ENCODE data around the gene TRIM50. TPM values are rescaled to one million over a fixed set of nuclear protein-coding genes. Genes with fewer than 3 reads are reported as not detected.
"Not testable (repeated sequence)": the region's sequence is repeated elsewhere in the genome, so short reads cannot be mapped to it uniquely, and the experiment has no call there.

The TRIM50 gene
- total RNA-seq, 1 experiment from 2014 or later: not detected

- no peaks in the 10 kb centered on the region for H4K20me1 ChIP-seq (ENCODE audit: low read length)
- peaks cover 3% of the 10 kb centered on the region for H3K4me1 ChIP-seq (ENCODE audit: insufficient read depth, low read length)
- TF ChIP-seq EZH2phosphoT487 (IDR thresholded peaks at IDR 0.05; ENCODE audit: borderline replicate concordance, low read length): no peak
- no peaks in the 10 kb centered on the region for H3K79me2 ChIP-seq (ENCODE audit: low read length)
- no peak overlapping the region for H3K4me2 ChIP-seq (ENCODE audit: low read length)
- no TSS peak for BruUV-seq (replicated peaks)
- H2AFZ ChIP-seq (ENCODE audit: low read length): no peak overlapping the region
- intact Hi-C loops (cut with micrococcal nuclease): no loop called here
- POLR2A ChIA-PET (ENCODE audit: unreplicated experiment): no interaction called here
- ATAC-seq (no peak), DNase-seq (no peak)
- CTCF ChIA-PET: no interaction called here
- H3K9me2 ChIP-seq (replicated peaks; ENCODE audit: low read length): no peaks in the 10 kb centered on the region
- no peaks in the 10 kb centered on the region for H3K27me3 ChIP-seq (ENCODE audit: low read length)
- H3K9me3 ChIP-seq (ENCODE audit: low read length): no peaks in the 10 kb centered on the region
- H3K36me3 ChIP-seq (ENCODE audit: low read depth, low read length): no peaks in the 10 kb centered on the region
- no peaks in the 10 kb centered on the region for H3F3A ChIP-seq (ENCODE audit: low read length, unreplicated experiment)
- H3K4me3 ChIP-seq (ENCODE audit: low read length): no peak overlapping the region
- H3K9ac ChIP-seq (ENCODE audit: low read length): no peak overlapping the region
- H3K27ac ChIP-seq (ENCODE audit: low read length): no peak overlapping the region
Observed at GRCh38 chr7:73363225-73364005, 35.5 kb upstream of the TRIM50 start.

GRCh38 chr7:73360590-73360989 lies 32.7 kb upstream of the TRIM50 start:
- H3K4me1 ChIP-seq (ENCODE audit: insufficient read depth, low read length); BruUV-seq (replicated peaks); H3K9me3 ChIP-seq (ENCODE audit: low read length); H3K9me2 ChIP-seq (replicated peaks; ENCODE audit: low read length); DNase-seq; H3K9ac ChIP-seq (ENCODE audit: low read length); ATAC-seq; H3K27ac ChIP-seq (ENCODE audit: low read length); POLR2A ChIA-PET (ENCODE audit: unreplicated experiment); H2AFZ ChIP-seq (ENCODE audit: low read length); H3K79me2 ChIP-seq (ENCODE audit: low read length); H3F3A ChIP-seq (ENCODE audit: low read length, unreplicated experiment); H3K36me3 ChIP-seq (ENCODE audit: low read depth, low read length); H3K4me3 ChIP-seq (ENCODE audit: low read length); CTCF ChIA-PET; H4K20me1 ChIP-seq (ENCODE audit: low read length); H3K27me3 ChIP-seq (ENCODE audit: low read length); intact Hi-C loops (cut with micrococcal nuclease); H3K4me2 ChIP-seq (ENCODE audit: low read length): not testable (repeated sequence)

DNA sequence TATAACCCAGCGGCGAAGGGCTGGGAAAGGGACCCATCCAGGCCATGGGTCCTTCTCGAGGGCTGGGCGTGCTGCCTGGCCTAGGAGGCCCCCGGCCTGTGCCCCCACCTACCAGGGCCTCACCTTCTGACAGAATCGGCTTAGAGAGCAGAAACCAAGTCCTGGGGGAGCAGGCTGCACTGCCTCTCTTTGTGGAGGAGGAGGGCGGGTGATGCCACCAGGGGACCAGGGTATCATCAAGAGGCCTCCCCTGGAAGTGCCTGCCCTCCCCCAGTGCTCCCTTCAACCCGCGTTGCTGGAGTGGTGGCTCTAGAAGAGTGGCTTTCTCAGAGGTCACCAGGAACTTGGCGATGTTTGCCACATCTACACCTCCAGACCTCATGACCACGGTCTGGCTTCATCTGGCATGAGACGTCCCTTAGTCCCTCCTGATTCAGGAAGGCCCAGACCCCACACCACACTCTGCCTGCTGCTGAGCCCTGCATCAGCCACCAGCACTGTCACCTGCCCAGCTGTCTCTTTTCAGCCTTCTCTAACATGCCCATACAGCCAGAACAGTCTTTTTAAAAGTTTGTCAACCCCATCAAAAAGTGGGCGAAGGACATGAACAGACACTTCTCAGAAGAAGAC lies 32.0 kb upstream of the TRIM50 start:
- H3K36me3 ChIP-seq (ENCODE audit: low read depth, low read length): no peaks in the 10 kb centered on the region
- no peaks in the 10 kb centered on the region for H3F3A ChIP-seq (ENCODE audit: low read length, unreplicated experiment)
- no peak overlapping the region for H3K27ac ChIP-seq (ENCODE audit: low read length)
- no TSS peak for BruUV-seq (replicated peaks)
- POLR2A ChIA-PET (ENCODE audit: unreplicated experiment): no interaction called here
- no peaks in the 10 kb centered on the region for H3K79me2 ChIP-seq (ENCODE audit: low read length)
- no peak overlapping the region for H3K4me2 ChIP-seq (ENCODE audit: low read length)
- TF ChIP-seq EZH2phosphoT487 (IDR thresholded peaks at IDR 0.05; ENCODE audit: borderline replicate concordance, low read length) (no peak), EZH2 (IDR thresholded peaks at IDR 0.05; ENCODE audit: low read length, unreplicated experiment) (no peak), CTCF (conservative IDR thresholded peaks at IDR 0.05; ENCODE audit: low read depth, low read length) (no peak)
- H3K4me3 ChIP-seq (ENCODE audit: low read length): no peak overlapping the region
- no peak overlapping the region for H2AFZ ChIP-seq (ENCODE audit: low read length)
- DNase-seq (no peak), ATAC-seq (no peak)
- H3K27me3 ChIP-seq (ENCODE audit: low read length): no peaks in the 10 kb centered on the region
- H3K9ac ChIP-seq (ENCODE audit: low read length): no peak overlapping the region
- no peaks in the 10 kb centered on the region for H3K9me3 ChIP-seq (ENCODE audit: low read length)
- H3K4me1 ChIP-seq (ENCODE audit: insufficient read depth, low read length): peaks cover 9% of the 10 kb centered on the region
- intact Hi-C loops (cut with micrococcal nuclease): no loop called here
- CTCF ChIA-PET: no interaction called here
- no peaks in the 10 kb centered on the region for H3K9me2 ChIP-seq (replicated peaks; ENCODE audit: low read length)
- H4K20me1 ChIP-seq (ENCODE audit: low read length): no peaks in the 10 kb centered on the region

Measured in PC-3 (cell line).